Ovary (tissue), 9 donors: ENCODE measurements around the gene ADAMTS12. TPM values are rescaled to one million over a fixed set of nuclear protein-coding genes. Genes with fewer than 3 reads are reported as not detected.

Experiments
- DNase-seq, 5 donors: peaks; one replicate each; pipeline ENCODE4 v3.0.0-alpha.2; 2019 to 2020
- H3K27ac ChIP-seq, 2 donors: fragments of 200-600 bp; one replicate each; pipeline versions ENCODE4 v1.5.1 to v1.8.0; 2019 to 2022
- H3K27me3 ChIP-seq: fragments of 200-600 bp; one replicate; pipeline ENCODE4 v1.8.0; 2022
- H3K36me3 ChIP-seq: fragments of 200-600 bp; sonication (generic); one replicate; pipeline ENCODE4 v1.5.1; 2019
- H3K4me1 ChIP-seq: one replicate; pipeline ENCODE4 v1.8.1; 2013; ENCODE audit warnings: mild to moderate bottlenecking, moderate library complexity; ENCODE audit not compliant: insufficient read depth
- H3K4me3 ChIP-seq: fragments of 200-600 bp; sonication (generic); one replicate; pipeline ENCODE4 v1.5.1; 2017
- H3K9me3 ChIP-seq, 2 donors: fragments of 200-600 bp in 1 of 2; sonication (generic) in 1 of 2; one replicate each; pipeline versions ENCODE4 v1.5.1 to v1.8.1; 2013 to 2019; ENCODE audit warnings: mild to moderate bottlenecking in 1 of 2, moderate library complexity in 1 of 2
- EP300 ChIP-seq: sonication (generic); formaldehyde crosslinking; IDR thresholded peaks from one replicate; pipeline ENCODE4 v1.6.1; 2017; ENCODE audit warnings: antibody characterized with exemption
- POLR2A ChIP-seq: fragments of 450-650 bp; IDR thresholded peaks from one replicate; pipeline ENCODE4 v1.6.1; 2017; ENCODE audit warnings: antibody characterized with exemption, mild to moderate bottlenecking, moderate library complexity
- WGBS, 3 donors: extraction: QIAGEN DNeasy Blood & Tissue Kit in 1 of 3; methylation state at CpG; one replicate each; pipeline versions ENCODE4 v1.1.5 to v1.1.7; 2013 to 2017; 5-methylcytosine and 5-hydroxymethylcytosine counted together
- intact Hi-C, 4 donors: fragments of 100-400 bp; cut with DNase I; formaldehyde crosslinking; loops; one replicate each; pipeline versions ENCODE4 v1.11.0 to v1.15.1; 2022 to 2023
- polyA plus RNA-seq, 2 donors: library from polyadenylated mRNA; stranded (reverse); fragments of 200-250 nt in 1 of 2; fragments of 350-450 nt in 1 of 2; fragmentation: Illumina TruSeq in 1 of 2; extraction: RNeasy Lipid Tissue Mini Kit (QIAGEN cat#74804) in 1 of 2; gene quantifications; one replicate each; pipeline ENCODE4 v1.2.3, GENCODE V29; 2013 to 2014
- total RNA-seq, 7 donors: library from RNA; depleted of rRNA in 2 of 7; stranded (reverse); fragments of >200 nt in 2 of 7; fragmentation: NEBNext Ultra II Directional in 3 of 7; extraction: Animal tissue kit (Norgen Biotek cat#: 25700) in 3 of 7; gene quantifications; one replicate each; pipeline versions ENCODE4 v1.1.0 to v1.2.4, GENCODE V29; 2016 to 2023
- TF ChIP-seq, protein P1 (sequence below), 3 donors: fragments of 450-650 bp in 2 of 3; fragments of 200-600 bp in 1 of 3; IDR thresholded peaks; one replicate each; pipeline versions ENCODE4 v1.5.1 to v1.8.0; 2016 to 2022; ENCODE audit warnings: antibody characterized with exemption in 3 of 3, mild to moderate bottlenecking in 1 of 3
- donor health status: DM: no; HTN: no; CAD: no; lungs with moderate emphysema.
- donor health status: DM: no; HTN: no; CAD: no.
- donor health status: Bipolar disorder and iron deficiency.
- donor health status: DM: yes; HTN: yes; CAD: no.
- donor health status: DM: no; HTN: no; CAD: no.
- donor health status: DM: yes; HTN: yes; CAD: no.

The ADAMTS12 gene
- total and polyA plus RNA-seq, 9 donors, result 2.9 to 9.8 (median 5.5) TPM

DNA sequence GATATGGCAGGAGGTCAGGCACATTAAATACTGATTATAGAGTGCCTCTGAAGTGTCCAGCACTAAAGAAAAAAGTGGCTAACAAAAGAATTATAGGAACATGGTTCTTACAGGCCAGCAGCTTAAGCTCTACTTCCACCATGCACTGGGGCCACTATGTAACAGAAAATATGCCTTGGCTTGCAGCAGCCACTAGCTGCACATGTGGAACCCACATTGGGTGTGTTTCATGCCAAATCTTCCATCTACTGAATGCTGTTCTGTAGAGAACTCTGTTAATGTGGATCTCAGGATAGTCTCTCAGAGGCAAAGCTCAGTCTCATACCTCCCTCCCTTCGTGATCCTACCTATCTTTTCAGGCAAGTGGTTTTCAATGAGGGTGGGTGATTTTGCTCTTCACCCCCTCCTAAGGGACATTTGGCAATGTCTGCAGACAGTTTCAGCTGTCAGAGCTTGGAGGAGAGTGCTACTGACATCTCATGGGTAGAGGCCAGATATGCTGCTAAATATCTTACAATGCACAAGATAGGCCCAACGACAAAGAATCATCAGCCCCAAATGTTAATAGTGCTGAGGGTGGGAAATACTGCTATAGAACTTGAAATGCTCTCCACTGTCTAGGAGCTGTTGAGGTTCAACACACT, 232.1 kb downstream of the ADAMTS12 start:
- WGBS, 3 donors, result 84 to 87% (median 85%) methylated on average over 2 of the region's 2 CpGs
- no peak for DNase-seq
- Histone ChIP-seq H3K36me3 (no peaks in the 10 kb centered on the region), H3K27me3 (no peaks in the 10 kb centered on the region), H3K4me3 (no peak overlapping the region), H3K4me1 (no peaks in the 10 kb centered on the region), H3K27ac (no peak overlapping the region), H3K9me3 (no peaks in the 10 kb centered on the region)
- TF ChIP-seq POLR2A, result no peak
- TF ChIP-seq, protein P1, sequence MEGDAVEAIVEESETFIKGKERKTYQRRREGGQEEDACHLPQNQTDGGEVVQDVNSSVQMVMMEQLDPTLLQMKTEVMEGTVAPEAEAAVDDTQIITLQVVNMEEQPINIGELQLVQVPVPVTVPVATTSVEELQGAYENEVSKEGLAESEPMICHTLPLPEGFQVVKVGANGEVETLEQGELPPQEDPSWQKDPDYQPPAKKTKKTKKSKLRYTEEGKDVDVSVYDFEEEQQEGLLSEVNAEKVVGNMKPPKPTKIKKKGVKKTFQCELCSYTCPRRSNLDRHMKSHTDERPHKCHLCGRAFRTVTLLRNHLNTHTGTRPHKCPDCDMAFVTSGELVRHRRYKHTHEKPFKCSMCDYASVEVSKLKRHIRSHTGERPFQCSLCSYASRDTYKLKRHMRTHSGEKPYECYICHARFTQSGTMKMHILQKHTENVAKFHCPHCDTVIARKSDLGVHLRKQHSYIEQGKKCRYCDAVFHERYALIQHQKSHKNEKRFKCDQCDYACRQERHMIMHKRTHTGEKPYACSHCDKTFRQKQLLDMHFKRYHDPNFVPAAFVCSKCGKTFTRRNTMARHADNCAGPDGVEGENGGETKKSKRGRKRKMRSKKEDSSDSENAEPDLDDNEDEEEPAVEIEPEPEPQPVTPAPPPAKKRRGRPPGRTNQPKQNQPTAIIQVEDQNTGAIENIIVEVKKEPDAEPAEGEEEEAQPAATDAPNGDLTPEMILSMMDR (IDR thresholded peaks at IDR 0.05), result no peak
- no peak for TF ChIP-seq EP300
- intact Hi-C loops, result no loop called here

DNA sequence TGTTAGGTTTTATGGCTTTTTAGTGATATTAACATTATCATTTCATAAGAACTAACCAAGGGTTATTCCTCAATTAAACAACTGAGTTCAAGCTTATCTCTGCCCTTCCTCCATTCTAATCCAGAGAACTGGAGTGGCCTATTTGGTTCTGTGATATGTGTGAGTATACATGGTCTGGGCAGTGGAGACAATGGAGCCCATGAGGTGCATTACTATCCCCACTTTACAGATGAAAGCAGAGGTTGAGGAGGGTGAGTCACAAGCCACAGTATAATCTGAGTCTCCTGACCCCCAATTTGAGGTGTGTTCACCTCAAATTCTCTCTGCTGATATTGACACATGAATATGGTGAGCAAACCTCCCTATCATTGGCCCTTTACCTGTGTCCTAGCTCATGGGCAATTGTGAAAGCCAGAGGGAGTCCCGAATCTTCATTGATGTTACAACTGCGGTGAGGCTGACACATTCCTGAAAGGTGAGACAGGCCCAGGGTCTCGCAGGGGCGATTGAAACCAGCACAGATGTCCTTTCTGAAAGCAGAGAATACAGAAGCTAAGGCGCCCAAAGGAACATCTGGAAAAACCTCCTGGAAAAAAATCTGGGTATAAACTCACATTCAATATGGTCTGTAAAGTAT, 233.9 kb downstream of the ADAMTS12 start:
- Histone ChIP-seq H3K27ac (no peak overlapping the region), H3K27me3 (no peaks in the 10 kb centered on the region), H3K4me1 (no peaks in the 10 kb centered on the region), H3K9me3 (no peaks in the 10 kb centered on the region), H3K4me3 (no peak overlapping the region), H3K36me3 (no peaks in the 10 kb centered on the region)
- 89% methylated on average over 5 of the region's 5 CpGs for WGBS, 3 donors
- intact Hi-C loops, result no loop called here
- no peak for DNase-seq
- TF ChIP-seq EP300 (no peak), POLR2A (no peak)
- TF ChIP-seq, protein P1 (IDR thresholded peaks at IDR 0.05), result no peak

DNA sequence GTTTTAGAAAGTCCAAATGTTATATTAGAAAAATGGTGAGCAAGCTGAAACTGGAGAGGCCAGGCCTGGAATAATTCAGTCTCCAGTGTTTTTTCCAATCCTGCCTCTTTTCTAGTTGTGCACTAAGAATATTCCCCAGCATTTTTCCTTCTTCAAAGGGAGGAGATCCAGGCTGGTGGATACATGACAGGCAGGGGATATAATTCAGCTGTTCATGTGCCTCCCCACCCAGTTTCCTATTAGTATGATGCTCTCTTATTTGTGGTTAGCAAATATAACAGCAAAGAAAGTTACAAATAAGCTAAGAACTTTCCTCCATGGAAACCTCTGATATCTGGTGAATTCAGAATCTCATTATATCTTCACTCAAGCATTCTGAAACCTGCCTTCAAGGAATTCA, 234.6 kb downstream of the ADAMTS12 start:
- no peak overlapping the region for H3K4me3 ChIP-seq
- intact Hi-C loops, result no loop called here
- no peaks in the 10 kb centered on the region for H3K4me1 ChIP-seq
- no peak for DNase-seq
- H3K27ac ChIP-seq, result no peak overlapping the region
- TF ChIP-seq EP300 (no peak), POLR2A (no peak)
- TF ChIP-seq, protein P1 (IDR thresholded peaks at IDR 0.05), result no peak
- no peaks in the 10 kb centered on the region for H3K36me3 ChIP-seq
- H3K9me3 ChIP-seq, result no peaks in the 10 kb centered on the region
- no peaks in the 10 kb centered on the region for H3K27me3 ChIP-seq

DNA sequence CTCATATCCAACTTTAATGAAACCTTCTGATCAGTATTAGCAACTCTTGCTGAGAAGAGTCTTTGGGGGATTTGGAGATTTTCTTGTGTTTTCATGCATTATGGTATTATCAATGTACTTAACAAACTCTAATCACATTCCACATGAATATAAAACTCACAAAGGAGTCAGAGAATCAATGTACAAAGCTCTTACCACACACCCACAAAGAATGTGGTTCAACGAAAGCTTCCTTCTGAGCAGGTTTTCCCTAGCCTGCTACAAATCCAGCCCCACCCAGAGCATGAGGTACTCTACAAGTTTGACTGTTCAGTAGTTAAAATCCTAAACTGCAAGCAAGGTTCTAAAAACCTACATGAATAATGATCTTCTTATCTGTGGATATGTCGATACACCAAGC, 240.9 kb downstream of the ADAMTS12 start:
- Histone ChIP-seq H3K9me3 (no peaks in the 10 kb centered on the region), H3K27ac (no peak overlapping the region), H3K27me3 (no peaks in the 10 kb centered on the region), H3K36me3 (no peaks in the 10 kb centered on the region), H3K4me3 (no peak overlapping the region), H3K4me1 (no peaks in the 10 kb centered on the region)
- WGBS, 3 donors, result 83 to 87% (median 84%) methylated on average over 2 of the region's 2 CpGs
- TF ChIP-seq, protein P1 (IDR thresholded peaks at IDR 0.05), result no peak
- TF ChIP-seq POLR2A (no peak), EP300 (no peak)
- no peak for DNase-seq
- intact Hi-C loops, result no loop called here
